Esophagus squamous epithelium (tissue), 4 donors: Measurements from ENCODE around the gene DIDO1.

Experiments used
- POLR2A ChIP-seq, 4 donors: fragments of 450-650 bp; IDR thresholded peaks; one replicate each; pipeline ENCODE4 v1.6.1; 2017; ENCODE audit warnings: antibody characterized with exemption in 4 of 4, mild to moderate bottlenecking in 4 of 4, moderate library complexity in 3 of 4
- TF ChIP-seq, protein P1 (sequence below), 6 experiments: fragments of 450-650 bp in 4 of 6; fragments of 200-600 bp in 2 of 6; sonication (generic) in 2 of 6; IDR thresholded peaks; one replicate each; pipeline ENCODE4 v1.5.1; 2016 to 2019; ENCODE audit warnings: antibody characterized with exemption in 6 of 6, mild to moderate bottlenecking in 4 of 6, moderate library complexity in 4 of 6

- TF ChIP-seq, protein P1, sequence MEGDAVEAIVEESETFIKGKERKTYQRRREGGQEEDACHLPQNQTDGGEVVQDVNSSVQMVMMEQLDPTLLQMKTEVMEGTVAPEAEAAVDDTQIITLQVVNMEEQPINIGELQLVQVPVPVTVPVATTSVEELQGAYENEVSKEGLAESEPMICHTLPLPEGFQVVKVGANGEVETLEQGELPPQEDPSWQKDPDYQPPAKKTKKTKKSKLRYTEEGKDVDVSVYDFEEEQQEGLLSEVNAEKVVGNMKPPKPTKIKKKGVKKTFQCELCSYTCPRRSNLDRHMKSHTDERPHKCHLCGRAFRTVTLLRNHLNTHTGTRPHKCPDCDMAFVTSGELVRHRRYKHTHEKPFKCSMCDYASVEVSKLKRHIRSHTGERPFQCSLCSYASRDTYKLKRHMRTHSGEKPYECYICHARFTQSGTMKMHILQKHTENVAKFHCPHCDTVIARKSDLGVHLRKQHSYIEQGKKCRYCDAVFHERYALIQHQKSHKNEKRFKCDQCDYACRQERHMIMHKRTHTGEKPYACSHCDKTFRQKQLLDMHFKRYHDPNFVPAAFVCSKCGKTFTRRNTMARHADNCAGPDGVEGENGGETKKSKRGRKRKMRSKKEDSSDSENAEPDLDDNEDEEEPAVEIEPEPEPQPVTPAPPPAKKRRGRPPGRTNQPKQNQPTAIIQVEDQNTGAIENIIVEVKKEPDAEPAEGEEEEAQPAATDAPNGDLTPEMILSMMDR (IDR thresholded peaks at IDR 0.05) = no peak
- no peak for TF ChIP-seq POLR2A (IDR thresholded peaks at IDR 0.05)
Measured at GRCh38 chr20:62891111-62891510, 35.2 kb downstream of the DIDO1 start.
